ENCODE results near the gene EDDM13. TPM values are rescaled to one million over a fixed set of nuclear protein-coding genes. Genes with fewer than 3 reads are reported as not detected.

The EDDM13 gene
- total RNA-seq, 6 experiments from 2014 or later: not detected

DNA sequence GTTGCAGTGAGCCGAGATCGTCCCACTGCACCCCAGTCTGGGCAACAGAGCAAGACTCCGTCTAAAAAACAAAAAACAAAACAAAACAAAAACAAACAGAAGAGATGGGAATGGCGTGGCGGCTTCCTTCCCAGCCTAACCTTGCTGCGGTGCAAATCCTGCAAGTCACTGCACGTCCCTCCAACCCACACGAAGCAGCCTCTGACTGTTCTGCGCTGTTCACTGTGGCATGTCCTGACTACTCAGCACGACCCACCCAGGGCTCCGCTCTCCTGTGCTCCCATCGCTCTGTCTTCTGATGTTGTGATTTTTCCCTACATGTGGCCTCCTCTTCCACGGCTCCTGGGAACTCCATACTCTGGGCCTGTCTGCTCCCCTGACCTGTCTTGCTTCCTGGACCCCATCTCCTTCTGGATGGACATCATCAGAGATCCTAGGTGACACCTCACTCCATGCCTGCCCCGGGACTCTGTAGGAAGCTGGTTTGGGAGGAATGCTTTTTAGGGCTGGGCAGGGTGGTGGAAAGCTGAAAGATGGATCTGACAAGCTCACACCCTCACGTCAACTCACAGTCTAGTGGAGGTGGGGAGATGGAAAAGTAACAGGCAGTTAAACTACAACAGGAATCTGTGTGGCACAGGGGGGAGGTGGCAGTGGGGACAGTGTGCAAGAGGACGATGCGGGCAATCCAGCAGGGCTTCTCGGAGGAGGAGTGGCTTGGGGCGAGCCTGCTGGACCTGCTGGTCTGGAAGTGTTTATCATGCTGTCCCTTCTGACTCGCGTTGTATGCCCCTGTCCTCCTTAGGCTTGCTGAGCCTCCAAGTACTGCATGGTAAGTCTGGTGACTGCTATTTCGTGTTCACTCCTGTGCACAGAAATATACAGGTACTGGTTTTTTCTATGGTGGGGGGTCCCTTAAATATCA, 23.2 kb downstream of the EDDM13 start:
- H3K4me3 Mint-ChIP-seq: no peak overlapping the region
- no peak for DNase-seq
- TF ChIP-seq CTCF (IDR thresholded peaks at IDR 0.05): no peak
- H3K4me1 Mint-ChIP-seq (ENCODE audit: low read depth): no peaks in the 10 kb centered on the region
- no peaks in the 10 kb centered on the region; the same call in 1 of the 2 replicates for H3K27me3 Mint-ChIP-seq (ENCODE audit: insufficient read depth)
- H3K9me3 Mint-ChIP-seq: peaks cover 7% of the 10 kb centered on the region; the same call in 1 of the 2 replicates
- peaks cover 54% of the 10 kb centered on the region for H3K36me3 Mint-ChIP-seq (ENCODE audit: low read depth)
- H3K27ac Mint-ChIP-seq: no peak overlapping the region

GRCh38 chr19:56297010-56297409, 24.5 kb downstream of the EDDM13 start:
- Mint-ChIP-seq H3K36me3 (ENCODE audit: low read depth) (peaks cover 51% of the 10 kb centered on the region), H3K27ac (no peak overlapping the region), H3K27me3 (ENCODE audit: insufficient read depth) (no peaks in the 10 kb centered on the region; the same call in 1 of the 2 replicates), H3K9me3 (peaks cover 7% of the 10 kb centered on the region; the same call in 1 of the 2 replicates), H3K4me1 (ENCODE audit: low read depth) (no peaks in the 10 kb centered on the region), H3K4me3 (no peak overlapping the region)
- TF ChIP-seq CTCF (IDR thresholded peaks at IDR 0.05): no peak
- DNase-seq: no peak

- Mint-ChIP-seq H3K4me1 (ENCODE audit: low read depth) (no peaks in the 10 kb centered on the region), H3K9me3 (no peaks in the 10 kb centered on the region), H3K27ac (no peak overlapping the region), H3K27me3 (ENCODE audit: insufficient read depth) (no peaks in the 10 kb centered on the region; the same call in 1 of the 2 replicates), H3K36me3 (ENCODE audit: low read depth) (peaks cover 27% of the 10 kb centered on the region), H3K4me3 (no peak overlapping the region)
- DNase-seq: no peak
- TF ChIP-seq CTCF (IDR thresholded peaks at IDR 0.05): no peak
These were observed 27.1 kb downstream of the EDDM13 start for GRCh38 chr19:56299688-56300087.

DNA sequence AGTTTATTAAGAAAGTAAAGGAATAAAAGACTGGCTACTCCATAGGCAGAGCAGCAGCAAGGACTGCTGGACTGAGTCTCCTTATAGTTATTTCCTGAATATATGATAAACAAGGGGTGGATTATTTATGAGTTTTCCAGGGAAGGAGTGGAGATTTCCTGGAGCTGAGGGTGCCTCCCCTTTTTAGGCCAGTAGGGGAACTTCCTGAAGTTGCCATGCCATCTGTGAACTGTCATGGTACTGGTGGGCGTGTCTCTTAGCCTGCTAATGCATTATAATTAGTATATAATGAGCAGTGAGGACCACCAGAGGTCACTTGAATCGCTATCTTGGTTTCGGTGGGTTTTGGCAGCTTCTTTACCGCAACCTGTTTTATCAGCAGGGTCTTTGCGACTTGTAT, 28.6 kb downstream of the EDDM13 start:
- DNase-seq: no peak
- no peaks in the 10 kb centered on the region; the same call in 1 of the 2 replicates for H3K27me3 Mint-ChIP-seq (ENCODE audit: insufficient read depth)
- H3K36me3 Mint-ChIP-seq (ENCODE audit: low read depth): peaks cover 19% of the 10 kb centered on the region
- H3K27ac Mint-ChIP-seq: no peak overlapping the region
- H3K9me3 Mint-ChIP-seq: no peaks in the 10 kb centered on the region
- H3K4me3 Mint-ChIP-seq: no peak overlapping the region
- no peaks in the 10 kb centered on the region for H3K4me1 Mint-ChIP-seq (ENCODE audit: low read depth)
- peak; percentile 34 for TF ChIP-seq CTCF (IDR thresholded peaks at IDR 0.05)

- DNase-seq: no peak
- Mint-ChIP-seq H3K4me1 (ENCODE audit: low read depth) (no peaks in the 10 kb centered on the region), H3K27ac (no peak overlapping the region), H3K4me3 (no peak overlapping the region), H3K27me3 (ENCODE audit: insufficient read depth) (no peaks in the 10 kb centered on the region; the same call in 1 of the 2 replicates), H3K36me3 (ENCODE audit: low read depth) (peaks cover 14% of the 10 kb centered on the region), H3K9me3 (no peaks in the 10 kb centered on the region)
- no peak for TF ChIP-seq CTCF (IDR thresholded peaks at IDR 0.05)
These were observed 29.5 kb downstream of the EDDM13 start for GRCh38 chr19:56301886-56302620.
